ENCODE measurements around the gene CAMTA2.

CAMTA2 gene

DNA sequence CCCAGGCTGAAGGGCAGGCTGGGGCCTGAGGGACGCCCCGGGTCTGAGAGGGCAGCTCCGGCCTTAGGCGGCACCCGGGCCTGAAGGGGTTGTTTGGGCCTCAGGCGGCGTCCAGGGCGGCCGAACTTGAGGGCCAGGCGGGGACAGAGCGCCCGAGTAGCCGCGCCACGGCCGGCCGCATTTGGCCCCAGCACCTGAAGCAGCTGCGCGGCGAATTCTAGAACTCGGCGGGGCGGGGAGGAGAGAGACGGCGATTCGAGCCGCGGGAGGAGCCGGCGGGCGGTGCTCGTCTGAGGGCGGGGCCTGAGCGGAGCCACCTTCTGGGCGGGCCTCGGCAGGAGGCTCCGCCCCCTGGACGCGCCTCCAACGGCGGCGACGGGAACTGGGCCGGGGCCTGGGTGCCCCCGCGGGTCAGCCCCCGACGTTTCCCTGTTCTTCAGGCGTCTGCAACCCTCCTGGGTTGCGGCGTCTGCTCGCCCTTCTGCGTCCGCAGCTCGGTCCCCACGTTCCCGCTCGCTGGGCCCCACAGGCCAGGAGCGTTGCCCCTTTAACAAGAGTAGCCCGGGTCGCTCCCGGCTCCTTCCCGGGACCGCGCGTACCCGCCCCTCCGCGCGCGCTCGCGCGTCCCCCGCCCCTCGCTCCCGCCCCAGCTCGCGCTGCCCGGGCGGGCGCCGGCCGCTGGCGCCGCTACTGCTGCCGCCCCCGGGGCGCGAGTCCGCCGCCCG lies 10.0 kb upstream of the CAMTA2 start, which contains the start of the genes INCA1 and KIF1C:
Gene INCA1 (minus strand): TSS at position 221 of the 725 bp plus-strand sequence. CDS start 3,085 bp downstream, outside the sequence.
Gene KIF1C (plus strand): TSS at position 649 of the 725 bp plus-strand sequence. CDS start 2,297 bp downstream, outside the sequence.
- Histone ChIP-seq H3K27ac (ENCODE audit: poor library complexity, severe bottlenecking) (peak within 1 kb of the TSS; percentile 65), H3K4me1 (ENCODE audit: insufficient read depth, poor library complexity, severe bottlenecking) (peaks cover 3% of the 10 kb centered on the region), H3K36me3 (ENCODE audit: low read depth) (peaks cover 33% of the 10 kb centered on the region), H3K4me3 (ENCODE audit: severe bottlenecking) (peak within 1 kb of the TSS; percentile 87), H3K9me3 (ENCODE audit: severe bottlenecking) (no peaks in the 10 kb centered on the region), H3K27me3 (ENCODE audit: insufficient read depth, poor library complexity, severe bottlenecking) (no peaks in the 10 kb centered on the region)
- peak; percentile 90 for DNase-seq (ENCODE audit: low spot score)
- peak; percentile 89 for ATAC-seq (ENCODE audit: low read depth)
- no peak for TF ChIP-seq CTCF (IDR thresholded peaks at IDR 0.05; ENCODE audit: poor library complexity, severe bottlenecking)

DNA sequence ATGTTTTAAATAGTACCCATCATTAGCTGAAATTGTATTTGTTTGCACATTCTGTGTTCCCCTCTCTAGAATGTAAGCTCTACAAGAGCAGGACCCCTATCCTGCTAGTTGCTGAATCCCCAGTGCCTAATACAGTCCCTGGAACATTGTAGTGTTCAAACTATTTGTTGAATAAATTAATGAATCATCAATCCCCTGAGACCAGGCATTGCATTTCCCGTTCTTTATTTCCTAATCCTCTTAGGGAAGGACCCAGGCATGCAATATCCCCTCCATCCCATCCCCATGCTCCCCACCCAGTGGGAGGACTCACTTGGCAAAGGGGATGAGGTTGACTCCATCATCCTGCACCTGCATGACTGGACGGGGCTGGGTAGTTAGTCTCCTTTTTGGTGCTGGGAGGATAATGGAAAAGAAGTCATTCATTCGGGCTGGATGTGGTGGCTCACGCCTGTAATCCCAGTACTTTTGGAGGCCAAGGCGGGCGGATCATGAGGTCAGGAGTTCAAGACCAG lies 6.7 kb upstream of the CAMTA2 start:
- no peak for DNase-seq (ENCODE audit: low spot score)
- Histone ChIP-seq H3K36me3 (ENCODE audit: low read depth) (peaks cover 3% of the 10 kb centered on the region; the same call in 1 of the 2 replicates), H3K27me3 (ENCODE audit: insufficient read depth, poor library complexity, severe bottlenecking) (no peaks in the 10 kb centered on the region), H3K4me3 (ENCODE audit: severe bottlenecking) (no peak overlapping the region), H3K27ac (ENCODE audit: poor library complexity, severe bottlenecking) (no peak overlapping the region), H3K9me3 (ENCODE audit: severe bottlenecking) (no peaks in the 10 kb centered on the region), H3K4me1 (ENCODE audit: insufficient read depth, poor library complexity, severe bottlenecking) (no peaks in the 10 kb centered on the region)
- ATAC-seq (ENCODE audit: low read depth) = no peak
- no peak for TF ChIP-seq CTCF (IDR thresholded peaks at IDR 0.05; ENCODE audit: poor library complexity, severe bottlenecking)

DNA sequence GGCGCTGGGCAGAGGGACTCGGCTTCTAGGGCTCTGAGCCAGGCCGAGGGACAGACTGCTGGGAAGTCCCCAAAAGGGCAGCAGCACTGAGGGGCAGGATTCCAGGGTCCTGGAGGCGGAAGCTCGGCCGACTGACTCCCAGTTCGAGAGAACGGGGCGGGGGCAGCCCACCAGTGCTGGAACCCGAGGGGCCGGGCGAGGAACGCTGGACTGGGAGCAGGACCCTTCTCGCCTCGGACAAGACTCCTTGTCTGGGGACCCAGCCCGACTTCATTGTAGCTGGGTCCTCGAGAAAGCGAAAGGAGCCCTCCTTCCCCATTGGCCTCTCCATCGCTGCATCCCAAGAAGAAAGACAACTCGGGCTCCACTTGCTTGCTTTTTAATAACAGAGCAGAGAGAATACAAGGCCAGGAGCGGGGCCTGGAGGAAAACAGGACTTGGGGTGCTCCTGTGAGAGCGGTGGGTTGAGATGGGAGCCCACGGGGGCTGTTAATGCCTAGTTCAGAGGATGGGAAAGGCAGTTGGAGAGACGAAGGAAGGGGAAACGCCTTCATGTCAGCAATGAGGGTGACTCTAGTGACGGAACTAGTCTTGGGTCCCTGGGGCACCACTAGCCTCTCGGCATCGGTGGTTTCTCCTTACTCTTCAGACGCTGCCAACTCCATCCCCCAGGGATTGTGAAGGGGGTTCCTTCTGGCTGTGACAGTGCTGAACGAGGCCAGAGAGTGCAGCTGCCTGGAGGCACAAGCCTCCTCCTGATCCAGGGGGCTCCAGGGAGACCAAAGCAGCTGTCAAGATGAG lies 492 bp upstream of the CAMTA2 start:
- ATAC-seq (ENCODE audit: low read depth) (peak; percentile 2), DNase-seq (ENCODE audit: low spot score) (no peak)
- peaks cover 23% of the 10 kb centered on the region for H3K36me3 ChIP-seq (ENCODE audit: low read depth)
- peak overlapping the region; percentile 72 for H3K27ac ChIP-seq (ENCODE audit: poor library complexity, severe bottlenecking)
- peaks cover 2% of the 10 kb centered on the region for H3K4me1 ChIP-seq (ENCODE audit: insufficient read depth, poor library complexity, severe bottlenecking)
- TF ChIP-seq CTCF (IDR thresholded peaks at IDR 0.05; ENCODE audit: poor library complexity, severe bottlenecking) = no peak
- peak overlapping the region; percentile 77 for H3K4me3 ChIP-seq (ENCODE audit: severe bottlenecking)
- H3K27me3 ChIP-seq (ENCODE audit: insufficient read depth, poor library complexity, severe bottlenecking) = no peaks in the 10 kb centered on the region
- H3K9me3 ChIP-seq (ENCODE audit: severe bottlenecking) = no peaks in the 10 kb centered on the region

GRCh38 chr17:4986403-4986802 lies 1.1 kb downstream of the CAMTA2 start:
- peak overlapping the region; percentile 72 for H3K27ac ChIP-seq (ENCODE audit: poor library complexity, severe bottlenecking)
- no peaks in the 10 kb centered on the region for H3K9me3 ChIP-seq (ENCODE audit: severe bottlenecking)
- peaks cover 2% of the 10 kb centered on the region for H3K4me1 ChIP-seq (ENCODE audit: insufficient read depth, poor library complexity, severe bottlenecking)
- H3K36me3 ChIP-seq (ENCODE audit: low read depth) = peaks cover 35% of the 10 kb centered on the region
- H3K27me3 ChIP-seq (ENCODE audit: insufficient read depth, poor library complexity, severe bottlenecking) = no peaks in the 10 kb centered on the region
- no peak for TF ChIP-seq CTCF (IDR thresholded peaks at IDR 0.05; ENCODE audit: poor library complexity, severe bottlenecking)
- peak overlapping the region; percentile 77 for H3K4me3 ChIP-seq (ENCODE audit: severe bottlenecking)
- ATAC-seq (ENCODE audit: low read depth) (peak; percentile 26), DNase-seq (ENCODE audit: low spot score) (no peak)

Measured in RWPE2 (cell line).